AG04450 (cell line): ENCODE data around the gene GRIN2A. TPM values are rescaled to one million over a fixed set of nuclear protein-coding genes. Genes with fewer than 3 reads are reported as not detected.

Source experiments
- CTCF ChIA-PET: fragments of 300-600, 350-600 bp; formaldehyde crosslinking; extraction: SDS; loops from one replicate; lab custom pipeline; 2022; ENCODE audit warnings: antibody characterized with exemption, inconsistent platforms; lab: Charles Lee
- POLR2A ChIA-PET: fragments of 350-600 bp; formaldehyde crosslinking; extraction: SDS; loops from one replicate; lab custom pipeline; 2021; ENCODE audit warnings: antibody characterized with exemption, inconsistent platforms; lab: Yijun Ruan, JAX
- DNase-seq: peaks from one replicate; pipeline ENCODE4 v3.0.0-alpha.2; 2011; ENCODE audit warnings: low read depth, low spot score
- H3K27ac ChIP-seq: one replicate; pipeline ENCODE4 v1.5.1; 2012; ENCODE audit warnings: low read depth, low read length, control low read depth
- H3K27me3 ChIP-seq: one replicate; pipeline ENCODE4 v1.6.0; 2012; ENCODE audit warnings: low read length; ENCODE audit not compliant: control insufficient read depth, insufficient read depth
- H3K4me3 ChIP-seq: 2 replicates; pipeline ENCODE4 v1.5.1; 2011; ENCODE audit warnings: mild to moderate bottlenecking, low read depth, low read length, control low read depth
- H3K9me3 ChIP-seq: 2 replicates; pipeline ENCODE4 v1.5.1; 2012; ENCODE audit warnings: low read length; ENCODE audit not compliant: control insufficient read depth, insufficient read depth
- CTCF ChIP-seq: IDR thresholded peaks from 2 replicates; pipeline ENCODE4 v1.5.1; 2011; ENCODE audit warnings: low read depth, low read length, control low read depth, inconsistent platforms
- polyA plus RNA-seq: library from polyadenylated mRNA; depleted of rRNA; stranded (reverse); fragments of >200 nt; gene quantifications from 2 replicates; pipeline ENCODE4 v1.2.3, GENCODE V29; 2011

Gene GRIN2A
- polyA plus RNA-seq, 1 experiment = not detected

GRCh38 chr16:9827062-9827752 is 355.0 kb downstream of the GRIN2A start:
- TF ChIP-seq CTCF = no peak
- CTCF ChIA-PET = no interaction called here
- Histone ChIP-seq H3K27ac (no peak overlapping the region), H3K9me3 (peaks cover 25% of the 10 kb centered on the region), H3K27me3 (no peaks in the 10 kb centered on the region), H3K4me3 (no peak overlapping the region)
- POLR2A ChIA-PET = no interaction called here
- no peak for DNase-seq

GRCh38 chr16:9826656-9827055 is 355.6 kb downstream of the GRIN2A start:
- Histone ChIP-seq H3K27ac (no peak overlapping the region), H3K4me3 (no peak overlapping the region), H3K9me3 (peaks cover 23% of the 10 kb centered on the region), H3K27me3 (no peaks in the 10 kb centered on the region)
- CTCF ChIA-PET = no interaction called here
- POLR2A ChIA-PET = no interaction called here
- no peak for DNase-seq
- no peak for TF ChIP-seq CTCF

- Histone ChIP-seq H3K9me3 (peaks cover 16% of the 10 kb centered on the region), H3K27ac (no peak overlapping the region), H3K27me3 (no peaks in the 10 kb centered on the region), H3K4me3 (no peak overlapping the region)
- ChIA-PET POLR2A (no interaction called here), CTCF (no interaction called here)
- no peak for DNase-seq
- TF ChIP-seq CTCF = no peak
These were observed 357.8 kb downstream of the GRIN2A start for GRCh38 chr16:9824200-9825068.

GRCh38 chr16:9823510-9823909 is 358.7 kb downstream of the GRIN2A start:
- DNase-seq = no peak
- TF ChIP-seq CTCF = no peak
- no peak overlapping the region for H3K4me3 ChIP-seq
- ChIA-PET CTCF (no interaction called here), POLR2A (no interaction called here)
- no peak overlapping the region for H3K27ac ChIP-seq
- H3K27me3 ChIP-seq = no peaks in the 10 kb centered on the region
- peaks cover 16% of the 10 kb centered on the region for H3K9me3 ChIP-seq

- Histone ChIP-seq H3K27me3 (no peaks in the 10 kb centered on the region), H3K9me3 (peaks cover 18% of the 10 kb centered on the region), H3K4me3 (no peak overlapping the region), H3K27ac (no peak overlapping the region)
- POLR2A ChIA-PET = no interaction called here
- no peak for DNase-seq
- TF ChIP-seq CTCF = no peak
- CTCF ChIA-PET = no interaction called here
These were observed 360.3 kb downstream of the GRIN2A start for GRCh38 chr16:9821970-9822369.
